IPS-18a (cell line): Measurements from ENCODE around the gene ZNF451.
"Not testable (repeated sequence)": the region's sequence is repeated elsewhere in the genome, so short reads cannot be mapped to it uniquely, and the experiment has no call there.

ENCODE experiments used
- H3K27ac ChIP-seq: one replicate; pipeline ENCODE4 v1.5.1; 2013; ENCODE audit warnings: low read length
- H3K27me3 ChIP-seq: one replicate; pipeline ENCODE4 v1.6.1; 2013; ENCODE audit warnings: mild to moderate bottlenecking, low read length; ENCODE audit not compliant: control insufficient read depth, insufficient read depth
- H3K36me3 ChIP-seq: one replicate; pipeline ENCODE4 v1.6.1; 2013; ENCODE audit warnings: low read depth, low read length; ENCODE audit not compliant: control insufficient read depth
- H3K4me1 ChIP-seq: one replicate; pipeline ENCODE4 v1.6.1; 2013; ENCODE audit warnings: low read depth, low read length; ENCODE audit not compliant: control insufficient read depth
- H3K4me3 ChIP-seq: one replicate; pipeline ENCODE4 v1.5.1; 2013; ENCODE audit warnings: low read length
- H3K9ac ChIP-seq: one replicate; pipeline ENCODE4 v1.6.1; 2013; ENCODE audit warnings: mild to moderate bottlenecking, low read length, moderate library complexity
- H3K9me3 ChIP-seq: one replicate; pipeline ENCODE4 v1.6.1; 2013; ENCODE audit warnings: low read depth, low read length; ENCODE audit not compliant: control insufficient read depth

ZNF451 gene, protein sequence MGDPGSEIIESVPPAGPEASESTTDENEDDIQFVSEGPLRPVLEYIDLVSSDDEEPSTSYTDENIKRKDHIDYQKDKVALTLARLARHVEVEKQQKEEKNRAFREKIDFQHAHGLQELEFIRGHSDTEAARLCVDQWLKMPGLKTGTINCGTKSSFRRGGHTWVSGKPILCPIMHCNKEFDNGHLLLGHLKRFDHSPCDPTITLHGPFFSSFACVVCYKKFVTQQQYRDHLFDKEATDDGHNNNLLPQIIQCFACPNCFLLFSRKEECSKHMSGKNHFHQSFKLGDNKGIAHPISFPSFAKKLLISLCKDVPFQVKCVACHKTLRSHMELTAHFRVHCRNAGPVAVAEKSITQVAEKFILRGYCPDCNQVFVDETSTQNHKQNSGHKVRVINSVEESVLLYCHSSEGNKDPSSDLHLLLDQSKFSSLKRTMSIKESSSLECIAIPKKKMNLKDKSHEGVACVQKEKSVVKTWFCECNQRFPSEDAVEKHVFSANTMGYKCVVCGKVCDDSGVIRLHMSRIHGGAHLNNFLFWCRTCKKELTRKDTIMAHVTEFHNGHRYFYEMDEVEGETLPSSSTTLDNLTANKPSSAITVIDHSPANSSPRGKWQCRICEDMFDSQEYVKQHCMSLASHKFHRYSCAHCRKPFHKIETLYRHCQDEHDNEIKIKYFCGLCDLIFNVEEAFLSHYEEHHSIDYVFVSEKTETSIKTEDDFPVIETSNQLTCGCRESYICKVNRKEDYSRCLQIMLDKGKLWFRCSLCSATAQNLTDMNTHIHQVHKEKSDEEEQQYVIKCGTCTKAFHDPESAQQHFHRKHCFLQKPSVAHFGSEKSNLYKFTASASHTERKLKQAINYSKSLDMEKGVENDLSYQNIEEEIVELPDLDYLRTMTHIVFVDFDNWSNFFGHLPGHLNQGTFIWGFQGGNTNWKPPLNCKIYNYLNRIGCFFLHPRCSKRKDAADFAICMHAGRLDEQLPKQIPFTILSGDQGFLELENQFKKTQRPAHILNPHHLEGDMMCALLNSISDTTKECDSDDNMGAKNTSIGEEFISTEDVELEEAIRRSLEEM

DNA sequence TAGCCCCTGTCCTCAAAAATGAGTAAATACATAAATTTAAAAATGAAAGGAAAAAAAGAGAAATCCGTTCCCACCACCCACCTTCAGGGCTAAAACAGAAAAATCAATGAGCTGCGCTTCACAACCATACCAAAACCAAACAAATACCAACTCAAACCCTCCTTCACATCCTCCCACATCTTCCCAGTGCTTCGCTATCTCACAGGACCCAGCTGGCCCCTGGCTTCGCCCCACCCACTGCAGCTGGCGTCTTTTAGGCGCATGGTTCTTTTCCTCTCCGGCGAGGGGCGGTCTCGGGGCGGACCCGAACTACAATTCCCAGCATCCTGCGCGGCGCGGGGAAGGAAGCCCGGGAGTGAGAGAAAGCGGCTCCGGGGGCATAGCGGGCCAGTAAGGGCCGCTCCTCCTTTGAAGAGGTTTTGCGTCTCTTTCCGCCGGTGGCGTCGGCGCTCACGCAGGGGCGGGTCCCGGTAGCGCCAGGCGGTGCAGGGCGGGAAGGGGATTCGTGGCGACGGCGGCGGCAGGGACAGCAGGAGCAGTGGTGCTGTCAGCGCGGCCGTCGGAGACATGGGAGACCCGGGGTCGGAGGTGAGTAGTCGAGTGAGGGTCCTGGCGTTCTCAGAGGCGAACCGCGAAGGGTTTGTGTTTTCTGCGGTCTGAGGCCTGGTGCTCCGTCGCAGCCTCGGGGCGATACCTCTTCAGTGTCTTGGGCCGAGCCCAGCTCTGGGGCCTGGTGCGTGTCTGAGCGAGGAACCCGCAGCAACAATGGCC, at the start of gene ZNF451:
Gene ZNF451 (plus strand): TSS at position 502 of the 771 bp plus-strand sequence. CDS start 66 bp downstream, at position 568.
- peaks cover 11% of the 10 kb centered on the region for H3K4me1 ChIP-seq
- H3K36me3 ChIP-seq, result peaks cover 20% of the 10 kb centered on the region
- peak within 1 kb of the TSS; percentile 63 for H3K4me3 ChIP-seq
- peak within 1 kb of the TSS; percentile 66 for H3K9ac ChIP-seq
- no peaks in the 10 kb centered on the region for H3K9me3 ChIP-seq
- H3K27ac ChIP-seq, result no peak within 1 kb of the TSS
- no peaks in the 10 kb centered on the region for H3K27me3 ChIP-seq

DNA sequence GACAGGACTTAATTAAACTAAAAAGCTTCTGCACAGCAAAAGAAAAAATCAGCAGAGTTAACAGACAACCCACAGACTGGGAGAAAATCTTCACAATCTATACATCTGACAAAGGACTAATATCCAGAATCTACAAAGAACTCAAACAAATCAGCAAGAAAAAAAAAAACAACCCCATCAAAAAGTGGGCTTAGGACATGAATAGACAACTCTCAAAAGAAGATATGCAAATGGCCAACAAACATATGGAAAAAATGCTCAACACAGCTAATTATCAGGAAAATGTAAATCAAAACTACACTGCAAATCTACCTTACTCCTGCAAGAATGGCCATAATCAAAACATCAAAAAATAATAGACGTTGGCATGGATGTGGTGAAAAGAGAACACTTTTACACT, 45.9 kb upstream of the ZNF451 start:
- not testable (repeated sequence) for H3K4me1 ChIP-seq, H3K4me3 ChIP-seq, H3K36me3 ChIP-seq, H3K27ac ChIP-seq, H3K9ac ChIP-seq, H3K27me3 ChIP-seq, H3K9me3 ChIP-seq

DNA sequence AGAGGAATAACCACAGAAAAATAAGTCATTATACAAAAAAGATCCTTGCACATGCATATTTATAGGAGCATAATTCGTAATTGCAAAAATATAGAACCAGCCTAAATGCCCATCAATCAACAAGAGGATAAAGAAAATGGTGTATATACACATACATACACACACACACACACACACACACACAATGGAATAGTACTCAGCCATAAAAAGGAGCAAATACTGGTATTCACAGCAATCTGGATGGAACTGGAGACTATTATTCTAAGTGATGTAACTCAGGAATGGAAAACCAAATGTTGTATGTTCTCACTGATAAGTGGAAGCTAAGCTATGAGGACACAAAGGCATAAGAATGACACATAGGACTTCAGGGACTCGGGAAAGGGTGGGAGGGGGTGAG, 45.4 kb upstream of the ZNF451 start:
- H3K27ac ChIP-seq, result no peak overlapping the region
- H3K27me3 ChIP-seq, result no peaks in the 10 kb centered on the region
- no peaks in the 10 kb centered on the region for H3K4me1 ChIP-seq
- peaks cover 9% of the 10 kb centered on the region for H3K36me3 ChIP-seq
- no peak overlapping the region for H3K9ac ChIP-seq
- H3K4me3 ChIP-seq, result no peak overlapping the region
- no peaks in the 10 kb centered on the region for H3K9me3 ChIP-seq

DNA sequence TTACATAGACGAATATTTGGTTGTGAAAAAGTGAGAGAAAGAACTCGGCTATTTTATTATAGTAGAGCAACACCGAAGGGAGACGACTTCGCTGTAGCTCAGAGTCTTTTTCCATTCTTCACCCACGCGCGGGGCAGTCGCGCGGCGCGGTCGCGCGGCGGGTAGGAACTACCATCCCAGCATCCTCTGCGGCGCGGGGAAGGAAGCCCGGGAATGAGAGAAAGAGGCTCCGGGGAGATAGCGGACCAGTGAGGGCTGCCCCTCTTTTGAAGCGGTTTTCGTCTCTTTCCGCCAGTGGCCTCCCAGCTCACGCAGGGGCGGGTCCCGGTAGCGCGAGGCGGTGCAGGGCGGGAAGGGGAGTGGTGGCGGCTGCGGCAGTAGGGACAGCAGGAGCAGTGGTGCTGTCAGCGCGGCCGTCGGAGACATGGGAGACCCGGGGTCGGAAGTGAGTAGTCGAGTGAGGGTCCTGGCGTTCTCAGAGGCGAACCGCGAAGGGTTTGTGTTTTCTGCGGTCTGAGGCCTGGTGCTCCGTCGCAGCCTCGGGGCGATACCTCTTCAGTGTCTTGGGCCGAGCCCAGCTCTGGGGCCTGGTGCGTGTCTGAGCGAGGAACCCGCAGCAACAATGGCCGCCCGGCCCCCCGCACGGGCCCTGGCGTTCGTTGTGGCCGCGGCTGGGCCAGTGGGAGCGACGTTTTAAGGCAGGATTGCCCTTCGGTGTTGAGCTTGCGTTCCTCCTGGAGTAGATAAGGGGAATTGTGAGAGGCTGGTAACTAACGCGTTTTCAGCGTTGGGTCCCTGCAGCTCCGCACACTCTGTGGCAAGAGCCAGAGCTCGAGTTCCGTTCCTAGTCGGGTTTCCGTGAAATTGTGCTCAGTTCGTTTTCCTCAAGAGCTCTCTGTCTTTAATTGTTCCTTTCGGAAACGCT, 43.4 kb upstream of the ZNF451 start, which contains the start of gene KIAA1586:
Gene KIAA1586 (plus strand): TSS at position 362 of the 925 bp plus-strand sequence. CDS start 63 bp downstream, at position 425.
- H3K4me1 ChIP-seq, H3K27me3 ChIP-seq, H3K9me3 ChIP-seq: not testable (repeated sequence)
- Histone ChIP-seq H3K27ac (peak within 1 kb of the TSS; percentile 9), H3K36me3 (peaks cover 21% of the 10 kb centered on the region), H3K9ac (peak within 1 kb of the TSS; percentile 67), H3K4me3 (peak within 1 kb of the TSS; percentile 81)

DNA sequence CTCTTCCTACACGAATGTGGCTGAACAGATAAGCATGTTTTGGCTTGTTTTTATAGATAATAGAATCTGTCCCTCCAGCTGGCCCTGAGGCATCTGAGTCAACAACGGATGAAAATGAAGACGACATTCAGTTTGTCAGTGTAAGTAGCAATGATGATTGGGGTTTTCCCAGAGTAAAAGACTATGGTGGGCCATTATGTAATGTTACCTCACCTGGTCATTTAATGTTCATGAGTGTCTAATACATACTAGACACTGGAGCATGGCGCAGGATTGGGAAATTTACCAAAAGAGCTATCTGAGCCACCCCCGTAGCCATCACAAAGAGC, 42.8 kb upstream of the ZNF451 start:
- H3K4me3 ChIP-seq, H3K9ac ChIP-seq, H3K4me1 ChIP-seq, H3K9me3 ChIP-seq, H3K27ac ChIP-seq, H3K27me3 ChIP-seq: not testable (repeated sequence)
- peaks cover 23% of the 10 kb centered on the region for H3K36me3 ChIP-seq

DNA sequence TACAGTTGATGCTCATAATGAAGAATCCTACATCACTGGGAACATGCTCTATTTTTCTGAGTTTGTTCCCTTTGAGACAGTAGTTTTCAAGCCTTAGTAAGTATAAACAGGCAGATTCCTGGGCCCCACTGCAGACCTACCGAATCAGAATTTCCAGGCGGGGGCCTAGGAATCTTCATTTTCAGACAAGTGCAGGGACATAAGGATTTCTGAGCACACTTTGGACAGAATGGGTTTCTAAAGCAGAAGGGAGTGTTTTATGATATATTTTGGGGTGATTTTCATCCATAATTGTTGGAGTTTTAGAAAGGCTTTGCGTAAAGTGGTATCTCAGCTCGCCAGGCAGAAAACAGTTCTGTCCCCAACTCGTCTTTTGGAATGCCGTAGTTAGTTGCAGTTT, 42.1 kb upstream of the ZNF451 start:
- peak overlapping the region; percentile 14 for H3K4me3 ChIP-seq

DNA sequence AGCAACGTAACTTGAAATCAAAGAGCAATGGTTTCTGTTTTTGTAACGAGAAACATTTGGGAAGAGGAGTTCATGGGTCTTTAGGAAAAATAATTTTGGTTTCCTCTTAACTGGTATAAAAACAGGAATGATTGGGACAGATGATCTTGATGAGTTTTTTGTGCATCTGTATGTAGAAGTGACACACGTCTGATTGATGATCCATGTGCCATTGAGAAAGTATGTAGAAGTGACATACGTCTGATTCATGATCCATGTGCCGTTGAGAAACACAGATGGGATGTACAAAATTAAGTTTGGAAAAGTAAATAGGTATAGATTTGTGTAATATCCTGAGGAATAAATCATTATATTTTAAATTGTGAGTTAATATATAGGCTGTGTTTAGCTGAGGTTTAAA, 41.4 kb upstream of the ZNF451 start:
- Histone ChIP-seq H3K27ac (no peak overlapping the region), H3K36me3 (peaks cover 35% of the 10 kb centered on the region), H3K4me3 (peak overlapping the region; percentile 14)

More for the DNA sequence above, 42.1 kb upstream of the ZNF451 start:
- not testable (repeated sequence) for H3K27ac ChIP-seq, H3K4me1 ChIP-seq, H3K27me3 ChIP-seq, H3K9me3 ChIP-seq, H3K9ac ChIP-seq
- peaks cover 29% of the 10 kb centered on the region for H3K36me3 ChIP-seq

DNA sequence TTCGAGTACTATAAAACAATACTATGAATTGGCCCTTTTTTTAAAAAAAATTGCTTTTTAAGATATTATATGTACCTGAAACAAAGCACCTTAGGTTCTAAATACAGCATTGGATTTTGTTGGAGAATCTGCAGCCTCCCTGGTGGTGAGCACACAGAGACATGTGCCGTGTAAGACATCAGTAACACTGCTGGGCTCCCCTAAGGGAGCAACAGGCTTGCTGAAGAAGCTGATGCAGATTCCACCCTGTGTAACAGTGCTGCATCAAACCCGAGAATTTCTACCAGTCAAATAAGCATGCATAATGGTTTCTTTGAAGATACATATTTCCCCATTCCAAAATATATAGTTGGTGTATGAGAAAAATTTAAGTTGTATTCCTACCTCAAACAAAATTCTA, 26.1 kb upstream of the ZNF451 start:
- Histone ChIP-seq H3K9me3 (no peaks in the 10 kb centered on the region), H3K9ac (no peak overlapping the region), H3K36me3 (peaks cover 6% of the 10 kb centered on the region), H3K4me3 (no peak overlapping the region), H3K27me3 (peaks cover 26% of the 10 kb centered on the region), H3K4me1 (no peaks in the 10 kb centered on the region), H3K27ac (no peak overlapping the region)

More for the DNA sequence above, 41.4 kb upstream of the ZNF451 start:
- no peaks in the 10 kb centered on the region for H3K9me3 ChIP-seq
- H3K9ac ChIP-seq, result no peak overlapping the region
- no peaks in the 10 kb centered on the region for H3K4me1 ChIP-seq
- no peaks in the 10 kb centered on the region for H3K27me3 ChIP-seq

DNA sequence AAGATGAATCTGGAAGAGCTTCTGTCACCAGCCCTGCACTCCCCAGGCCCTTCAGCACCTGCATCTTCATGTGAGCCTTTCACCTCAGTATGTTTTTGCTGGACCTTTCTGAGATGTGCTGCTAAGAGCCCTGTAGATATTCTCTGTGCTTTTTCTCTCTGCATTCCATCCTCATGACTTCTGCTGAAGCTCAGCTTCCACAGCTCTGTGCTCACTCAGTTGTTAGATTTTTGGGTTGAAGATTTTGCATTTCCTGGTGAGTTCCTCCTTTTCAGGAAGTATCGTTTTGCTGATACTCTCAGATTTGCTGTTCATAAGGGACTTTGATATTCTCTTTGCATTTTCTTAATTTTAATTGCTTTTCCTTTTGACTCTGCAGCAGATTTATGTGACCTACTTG, 25.2 kb upstream of the ZNF451 start:
- H3K27ac ChIP-seq, result no peak overlapping the region
- H3K4me1 ChIP-seq, result peaks cover 10% of the 10 kb centered on the region
- H3K36me3 ChIP-seq, result peaks cover 4% of the 10 kb centered on the region
- no peak overlapping the region for H3K9ac ChIP-seq
- no peaks in the 10 kb centered on the region for H3K9me3 ChIP-seq
- no peak overlapping the region for H3K4me3 ChIP-seq
- peaks cover 36% of the 10 kb centered on the region for H3K27me3 ChIP-seq

DNA sequence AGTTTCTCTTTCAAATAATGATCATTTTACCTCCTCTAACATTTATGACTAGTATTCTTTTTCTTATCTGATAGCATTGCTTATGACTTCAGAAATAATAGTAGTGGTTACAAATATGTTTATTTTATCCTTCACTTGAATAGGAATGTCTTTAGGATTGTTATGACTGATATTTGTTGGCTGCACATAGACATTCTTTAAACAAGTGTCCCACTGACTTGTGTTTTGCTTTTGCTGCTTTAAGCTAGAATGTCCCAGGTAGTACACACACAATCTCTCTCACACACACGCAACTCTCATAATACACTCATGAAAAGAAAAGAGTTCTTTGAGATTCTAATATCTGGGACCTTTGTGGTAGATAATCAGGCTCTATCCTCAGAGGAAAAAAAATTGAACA, 21.9 kb upstream of the ZNF451 start:
- no peaks in the 10 kb centered on the region for H3K9me3 ChIP-seq
- H3K27me3 ChIP-seq, result peaks cover 68% of the 10 kb centered on the region
- no peaks in the 10 kb centered on the region for H3K36me3 ChIP-seq
- no peak overlapping the region for H3K9ac ChIP-seq
- H3K27ac ChIP-seq, result no peak overlapping the region
- H3K4me1 ChIP-seq, result peaks cover 28% of the 10 kb centered on the region
- no peak overlapping the region for H3K4me3 ChIP-seq
